ENCODE results near the gene C2orf42.
"Not testable (repeated sequence)": the region's sequence is repeated elsewhere in the genome, so short reads cannot be mapped to it uniquely, and the experiment has no call there.

C2orf42 gene

GRCh38 chr2:70201225-70201768 is 10.5 kb upstream of the C2orf42 start:
- no peak for TF ChIP-seq CTCF (IDR thresholded peaks at IDR 0.05; ENCODE audit: low read depth, low read length)
- in situ Hi-C loops (cut with HindIII; ENCODE audit: low sequenced_read_pairs): no loop called here
- H3K4me3 ChIP-seq (ENCODE audit: low read depth, low read length): no peak overlapping the region
- DNase-seq (ENCODE audit: low read depth, low spot score): no peak

DNA sequence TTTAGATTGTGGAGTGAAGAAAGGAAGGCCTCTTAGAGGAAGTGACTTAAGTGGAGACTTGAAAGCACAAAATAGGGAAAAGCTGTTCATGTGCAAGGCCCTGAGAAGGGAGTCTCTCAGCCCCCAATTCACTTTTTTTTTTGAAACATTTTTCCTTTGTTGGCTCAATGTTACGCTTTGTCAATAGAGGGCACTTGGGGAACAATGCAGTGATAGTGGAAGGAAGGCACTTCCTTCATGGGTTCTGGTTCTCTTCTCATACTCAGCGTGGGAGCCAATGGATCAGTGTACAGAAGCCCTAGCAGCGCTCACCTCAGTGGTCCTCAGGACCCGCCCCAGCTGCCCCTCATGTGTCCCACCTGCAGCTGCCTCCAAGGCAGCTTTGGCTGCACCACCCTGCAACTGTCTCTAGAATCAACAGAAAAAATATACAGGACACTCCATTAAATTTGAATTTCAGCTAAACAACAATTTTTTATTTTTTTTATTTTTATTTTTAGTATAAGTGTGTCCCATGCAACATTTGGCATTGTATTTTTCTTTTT is 8.6 kb upstream of the C2orf42 start:
- H3K4me3 ChIP-seq (ENCODE audit: low read depth, low read length): no peak overlapping the region
- TF ChIP-seq CTCF (IDR thresholded peaks at IDR 0.05; ENCODE audit: low read depth, low read length): no peak
- no peak for DNase-seq (ENCODE audit: low read depth, low spot score)
- in situ Hi-C loops (cut with HindIII; ENCODE audit: low sequenced_read_pairs): no loop called here

- H3K4me3 ChIP-seq (ENCODE audit: low read depth, low read length): no peak overlapping the region
- no peak for DNase-seq (ENCODE audit: low read depth, low spot score)
- in situ Hi-C loops (cut with HindIII; ENCODE audit: low sequenced_read_pairs): no loop called here
- no peak for TF ChIP-seq CTCF (IDR thresholded peaks at IDR 0.05; ENCODE audit: low read depth, low read length)
These were observed 1.7 kb upstream of the C2orf42 start for GRCh38 chr2:70192516-70192915.

GRCh38 chr2:70191244-70191735 is 471 bp upstream of the C2orf42 start:
- in situ Hi-C loops (cut with HindIII; ENCODE audit: low sequenced_read_pairs): no loop called here
- no peak for TF ChIP-seq CTCF (IDR thresholded peaks at IDR 0.05; ENCODE audit: low read depth, low read length)
- peak overlapping the region; percentile 83 for H3K4me3 ChIP-seq (ENCODE audit: low read depth, low read length)
- DNase-seq (ENCODE audit: low read depth, low spot score): no peak

DNA sequence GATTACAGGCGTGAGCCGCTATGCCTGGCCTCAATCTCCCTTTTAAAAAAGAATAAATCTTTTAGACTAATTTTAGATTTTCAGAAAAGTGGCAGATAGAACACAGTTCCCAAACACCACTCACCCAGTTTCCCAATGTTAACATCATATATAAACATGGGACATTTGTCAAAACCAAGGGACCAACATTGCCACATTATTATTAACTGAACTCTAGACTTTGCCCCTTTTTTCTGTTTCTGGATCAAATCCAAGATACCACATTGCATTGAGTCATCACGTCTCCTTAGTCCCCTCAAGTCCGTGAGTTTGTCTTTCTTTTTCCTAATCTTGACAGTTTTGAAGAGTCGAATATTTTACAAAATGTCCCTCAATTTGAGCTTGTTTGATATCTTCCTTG is 2.4 kb downstream of the C2orf42 start:
- in situ Hi-C loops (cut with HindIII; ENCODE audit: low sequenced_read_pairs): no loop called here
- H3K4me3 ChIP-seq (ENCODE audit: low read depth, low read length): no peak overlapping the region
- no peak for TF ChIP-seq CTCF (IDR thresholded peaks at IDR 0.05; ENCODE audit: low read depth, low read length)
- DNase-seq (ENCODE audit: low read depth, low spot score): no peak

DNA sequence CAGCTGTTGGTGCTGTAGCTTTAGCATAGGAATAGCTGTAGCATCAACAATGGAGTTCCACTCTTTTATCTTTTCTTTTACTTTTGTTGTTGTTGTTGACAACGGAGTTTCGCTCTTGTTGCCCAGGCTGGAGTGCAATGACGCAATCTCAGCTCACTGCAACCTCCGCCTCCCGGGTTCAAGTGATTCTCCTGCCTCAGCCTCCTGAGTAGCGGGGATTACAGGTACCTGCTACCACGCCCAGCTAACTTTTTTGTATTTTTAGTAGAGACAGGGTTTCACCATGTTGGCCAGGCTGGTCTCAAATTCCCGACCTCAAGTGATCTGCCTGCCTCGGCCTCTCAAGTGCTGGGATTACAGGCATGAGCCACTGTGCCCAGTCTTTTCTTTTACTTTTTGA is 3.6 kb downstream of the C2orf42 start:
- in situ Hi-C loops (cut with HindIII; ENCODE audit: low sequenced_read_pairs); H3K4me3 ChIP-seq (ENCODE audit: low read depth, low read length); DNase-seq (ENCODE audit: low read depth, low spot score): not testable (repeated sequence)

DNA sequence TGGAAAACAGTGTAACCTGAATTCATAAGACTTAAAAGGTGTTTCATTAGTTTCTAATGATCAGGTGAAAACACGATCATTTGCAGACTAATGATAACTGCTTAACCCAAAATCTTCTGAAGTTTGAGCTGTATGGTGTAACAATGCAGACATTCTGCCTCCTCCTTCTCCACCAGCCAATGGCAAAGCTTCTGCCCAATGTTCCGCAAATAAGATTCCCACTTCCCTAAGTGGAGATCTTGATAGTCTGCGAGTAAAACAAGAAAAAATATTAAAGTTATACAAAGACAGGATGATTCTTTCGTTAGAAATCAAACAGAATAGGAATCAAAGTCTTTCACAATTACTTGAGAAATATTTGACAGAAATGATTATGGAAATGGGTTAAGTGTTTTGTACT is 8.1 kb downstream of the C2orf42 start:
- in situ Hi-C loops (cut with HindIII; ENCODE audit: low sequenced_read_pairs): no loop called here
- no peak for DNase-seq (ENCODE audit: low read depth, low spot score)
- H3K4me3 ChIP-seq (ENCODE audit: low read depth, low read length): no peak overlapping the region
- TF ChIP-seq CTCF (IDR thresholded peaks at IDR 0.05; ENCODE audit: low read depth, low read length): no peak
